Thyroid gland (tissue), 4 donors: ENCODE data around the gene NCAN.

Experiments
- POLR2A ChIP-seq, 2 donors: fragments of 450-650 bp; IDR thresholded peaks; one replicate each; pipeline ENCODE4 v1.6.1; 2017; ENCODE audit warnings: antibody characterized with exemption in 2 of 2, mild to moderate bottlenecking in 2 of 2, moderate library complexity in 1 of 2
- TF ChIP-seq, protein P1 (sequence below), 6 experiments: fragments of 200-600 bp in 3 of 6; fragments of 450-650 bp in 3 of 6; sonication (generic) in 3 of 6; IDR thresholded peaks; one replicate each; pipeline ENCODE4 v1.5.1; 2016 to 2019; ENCODE audit warnings: antibody characterized with exemption in 6 of 6, mild to moderate bottlenecking in 2 of 6, inconsistent platforms in 1 of 6, moderate library complexity in 1 of 6

DNA sequence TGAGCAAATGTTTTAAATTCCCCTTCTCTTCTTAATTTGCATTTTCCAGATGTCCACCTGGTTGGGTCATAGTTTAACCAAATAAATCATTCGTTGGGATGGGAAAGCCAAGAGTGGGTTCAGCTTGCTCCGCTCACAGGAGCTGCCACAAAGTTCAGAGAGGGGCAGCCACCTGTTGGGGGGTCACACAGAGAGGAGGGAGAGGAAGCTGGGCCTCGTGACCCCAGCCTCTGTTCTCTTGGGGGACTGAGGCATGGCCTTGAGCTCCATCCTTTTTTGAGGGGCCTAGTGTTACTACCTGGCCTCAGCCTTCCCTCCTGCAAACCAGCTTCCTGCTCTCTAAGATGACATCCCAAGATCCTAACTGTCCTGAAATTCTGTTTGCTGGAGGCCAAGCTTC is 44.1 kb upstream of the NCAN start:
- TF ChIP-seq, protein P1, sequence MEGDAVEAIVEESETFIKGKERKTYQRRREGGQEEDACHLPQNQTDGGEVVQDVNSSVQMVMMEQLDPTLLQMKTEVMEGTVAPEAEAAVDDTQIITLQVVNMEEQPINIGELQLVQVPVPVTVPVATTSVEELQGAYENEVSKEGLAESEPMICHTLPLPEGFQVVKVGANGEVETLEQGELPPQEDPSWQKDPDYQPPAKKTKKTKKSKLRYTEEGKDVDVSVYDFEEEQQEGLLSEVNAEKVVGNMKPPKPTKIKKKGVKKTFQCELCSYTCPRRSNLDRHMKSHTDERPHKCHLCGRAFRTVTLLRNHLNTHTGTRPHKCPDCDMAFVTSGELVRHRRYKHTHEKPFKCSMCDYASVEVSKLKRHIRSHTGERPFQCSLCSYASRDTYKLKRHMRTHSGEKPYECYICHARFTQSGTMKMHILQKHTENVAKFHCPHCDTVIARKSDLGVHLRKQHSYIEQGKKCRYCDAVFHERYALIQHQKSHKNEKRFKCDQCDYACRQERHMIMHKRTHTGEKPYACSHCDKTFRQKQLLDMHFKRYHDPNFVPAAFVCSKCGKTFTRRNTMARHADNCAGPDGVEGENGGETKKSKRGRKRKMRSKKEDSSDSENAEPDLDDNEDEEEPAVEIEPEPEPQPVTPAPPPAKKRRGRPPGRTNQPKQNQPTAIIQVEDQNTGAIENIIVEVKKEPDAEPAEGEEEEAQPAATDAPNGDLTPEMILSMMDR (IDR thresholded peaks at IDR 0.05), result no peak
- TF ChIP-seq POLR2A (IDR thresholded peaks at IDR 0.05), result no peak
